HG03565 (cell line): ENCODE data around the gene DCTN2.

Source experiments
- ATAC-seq: cut with Tn5 transposase; IDR thresholded peaks from one replicate; pipeline ENCODE4 v1.9.1; 2021; ENCODE audit warnings: mild to moderate bottlenecking, moderate library complexity; ENCODE audit not compliant: unreplicated experiment

Gene DCTN2

DNA sequence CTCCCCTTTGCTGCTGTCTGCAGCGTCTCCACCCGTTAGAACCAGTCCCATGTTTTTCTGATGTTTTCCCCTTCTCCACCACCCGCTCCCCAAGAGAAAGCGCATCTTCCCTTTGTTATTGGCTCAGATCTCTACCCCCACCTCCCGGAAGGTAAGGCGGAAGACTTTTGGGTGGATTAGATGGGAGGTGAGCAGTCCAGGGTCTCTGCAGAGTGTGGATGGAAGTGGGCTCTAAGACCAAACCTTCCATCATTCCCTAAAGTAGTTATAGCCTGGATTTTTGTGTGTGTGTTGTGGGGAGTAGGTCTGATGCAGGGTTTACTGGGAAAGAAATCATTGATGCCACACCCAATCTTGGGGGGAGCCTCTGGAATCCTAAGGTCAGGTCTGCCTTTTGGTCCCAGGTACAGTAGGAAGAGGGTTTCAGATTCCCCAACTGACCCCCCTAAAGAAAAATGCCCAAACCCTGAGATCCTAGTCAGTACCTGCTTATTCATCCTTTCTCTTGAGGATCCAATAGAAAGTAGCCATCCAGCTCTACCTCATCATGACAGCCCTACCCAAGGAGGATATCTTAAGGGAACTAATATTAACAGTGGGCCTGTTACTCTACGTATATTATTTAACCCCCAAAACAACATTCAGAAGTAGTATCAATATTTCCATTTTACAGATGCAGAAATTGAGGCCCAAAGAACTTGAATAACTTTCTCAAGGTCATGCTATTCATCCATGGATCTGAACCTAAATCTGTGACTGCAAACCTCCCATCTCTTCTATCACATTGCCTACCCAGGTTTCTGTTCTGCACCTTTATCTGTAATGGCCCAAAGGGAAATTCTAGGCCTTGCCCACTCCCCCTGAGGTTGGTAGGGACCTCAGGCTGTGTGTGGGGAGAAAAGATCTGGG lies 3.9 kb upstream of the DCTN2 start:
- no peak for ATAC-seq

DNA sequence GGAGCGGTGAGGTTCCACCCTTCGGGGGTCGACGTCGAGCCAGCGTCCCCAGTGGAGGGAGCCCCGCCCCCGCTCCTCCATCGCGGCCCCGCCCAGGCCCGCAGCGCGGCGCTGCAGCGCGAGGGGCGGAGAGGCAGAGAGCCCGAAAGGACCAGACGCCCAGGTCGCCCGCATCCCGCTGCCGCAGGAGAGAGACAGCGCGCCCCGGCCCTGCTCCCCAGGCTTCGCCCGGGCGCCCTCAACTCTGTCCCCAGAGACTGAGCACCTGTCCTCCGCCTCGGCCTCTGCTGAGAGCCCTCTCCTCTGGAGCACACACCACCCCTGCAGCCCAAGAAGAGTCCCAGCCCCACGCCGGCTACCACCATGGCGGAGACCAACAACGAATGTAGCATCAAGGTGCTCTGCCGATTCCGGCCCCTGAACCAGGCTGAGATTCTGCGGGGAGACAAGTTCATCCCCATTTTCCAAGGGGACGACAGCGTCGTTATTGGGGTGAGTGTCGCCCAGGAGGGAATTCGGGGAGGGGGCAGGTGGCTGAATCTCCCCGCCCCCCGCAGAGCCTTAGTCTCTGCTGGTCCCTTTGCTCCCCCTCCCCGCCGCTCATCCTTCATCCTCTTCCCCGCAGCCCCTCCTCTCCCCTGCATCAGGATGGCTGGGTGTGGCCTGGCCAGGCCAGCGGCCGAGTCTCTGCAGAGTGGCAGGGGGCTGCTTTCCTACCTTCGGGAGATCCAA lies 3.1 kb upstream of the DCTN2 start, which contains the start of gene KIF5A:
Gene KIF5A, plus strand, starts transcription at position 136 of the 732 bp plus-strand sequence. Its CDS starts 228 bp downstream, at position 364.
- no peak for ATAC-seq

DNA sequence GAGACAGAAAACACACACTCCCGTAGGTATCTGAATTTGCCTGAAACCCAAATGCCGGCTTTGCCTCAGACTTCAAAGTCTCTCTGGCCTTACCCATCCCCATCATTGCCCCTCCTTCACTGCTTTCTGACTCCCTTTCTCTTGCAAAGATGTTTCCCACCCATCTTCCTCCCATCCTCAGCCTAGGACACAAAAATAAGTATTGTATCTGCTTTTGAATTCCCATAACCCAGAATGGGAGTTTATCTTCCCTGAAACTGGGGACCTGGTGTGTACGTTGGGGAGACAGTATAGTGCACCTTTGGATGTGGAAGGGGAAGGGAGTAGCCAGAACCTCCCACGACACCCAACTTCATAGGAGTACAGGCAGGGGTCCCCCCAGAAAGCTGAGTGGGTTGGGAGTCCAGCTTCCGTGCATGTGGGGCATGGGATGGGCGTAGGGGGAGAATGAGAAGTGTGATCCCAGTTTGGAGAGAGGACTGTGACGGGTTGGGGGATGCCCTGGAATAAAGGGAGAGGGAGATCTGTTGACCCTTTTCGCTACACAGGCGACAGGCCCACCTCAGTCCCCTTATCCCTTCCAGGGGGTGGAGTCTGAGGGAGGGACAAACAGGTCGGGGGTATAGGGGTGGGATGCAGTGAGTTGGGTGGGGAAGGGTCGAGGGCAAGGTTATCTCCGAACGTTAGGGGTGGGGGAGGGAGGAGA lies 2.4 kb upstream of the DCTN2 start:
- ATAC-seq = no peak

DNA sequence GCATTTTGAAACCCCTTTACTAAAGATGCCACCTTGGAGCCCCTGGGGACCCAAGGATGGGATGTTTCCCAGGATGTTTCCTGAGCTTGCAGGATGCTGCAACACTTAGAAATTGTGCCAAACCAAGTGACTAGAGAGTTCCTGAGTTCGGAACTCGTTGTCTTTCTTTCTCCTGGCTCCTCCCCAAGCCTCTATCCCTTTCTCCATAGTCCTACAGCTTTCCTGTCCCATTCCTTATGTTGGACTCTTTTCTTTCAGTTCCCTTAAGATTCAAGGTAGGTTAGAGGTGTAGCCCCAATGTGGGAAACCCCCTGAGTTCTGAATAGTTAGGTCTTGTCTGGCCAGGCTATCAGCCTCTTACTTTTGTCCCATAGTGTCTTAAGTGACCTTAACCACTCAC lies 1.5 kb upstream of the DCTN2 start:
- no peak for ATAC-seq

DNA sequence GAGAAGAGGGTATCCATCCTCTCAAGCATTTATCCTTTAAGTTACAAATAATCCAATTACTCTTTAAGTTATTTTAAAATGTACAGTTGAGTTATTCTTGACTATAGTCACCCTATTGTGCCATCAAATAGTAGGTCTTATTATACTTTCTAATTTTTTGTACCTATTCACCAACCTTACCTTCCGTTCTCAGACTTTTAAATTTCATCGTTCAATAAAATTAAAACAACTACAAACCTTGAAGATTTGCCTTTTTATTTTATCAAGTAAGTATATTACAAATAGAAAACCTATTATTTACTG lies 972 bp upstream of the DCTN2 start:
- ATAC-seq = no peak

DNA sequence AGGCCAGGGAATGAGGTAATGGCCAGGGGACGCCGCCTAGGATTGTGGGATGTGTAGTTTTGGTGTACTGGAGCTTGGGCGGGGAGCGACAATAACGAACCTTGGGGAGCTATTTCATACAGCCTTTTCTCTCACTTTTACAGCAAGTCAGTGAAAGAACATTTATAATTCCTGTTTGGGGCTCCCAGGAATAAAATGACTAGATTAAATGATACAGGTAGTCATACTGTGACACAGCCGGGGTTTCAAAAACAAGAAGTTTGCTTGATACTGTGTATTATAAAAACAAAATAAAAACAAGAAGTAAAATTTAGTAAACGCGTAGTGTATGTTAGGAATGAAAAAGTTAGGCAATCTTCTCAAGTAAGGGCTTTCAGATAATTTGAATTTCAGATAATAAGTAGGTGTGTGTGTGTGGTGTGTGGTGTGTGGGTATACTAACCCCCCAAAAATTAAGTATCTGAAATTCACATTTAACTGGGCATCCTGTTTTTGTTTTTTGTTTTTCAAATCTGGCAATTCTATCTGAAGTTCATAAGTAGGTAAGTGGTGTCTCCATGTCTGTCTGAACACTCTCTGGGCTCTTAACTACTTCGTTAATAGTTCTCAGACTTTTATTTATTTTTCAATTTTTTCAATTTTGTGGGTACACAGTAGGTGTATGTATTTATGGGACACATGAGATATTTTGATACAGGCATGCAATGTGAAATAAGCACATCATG lies 458 bp upstream of the DCTN2 start:
- ATAC-seq = no peak

DNA sequence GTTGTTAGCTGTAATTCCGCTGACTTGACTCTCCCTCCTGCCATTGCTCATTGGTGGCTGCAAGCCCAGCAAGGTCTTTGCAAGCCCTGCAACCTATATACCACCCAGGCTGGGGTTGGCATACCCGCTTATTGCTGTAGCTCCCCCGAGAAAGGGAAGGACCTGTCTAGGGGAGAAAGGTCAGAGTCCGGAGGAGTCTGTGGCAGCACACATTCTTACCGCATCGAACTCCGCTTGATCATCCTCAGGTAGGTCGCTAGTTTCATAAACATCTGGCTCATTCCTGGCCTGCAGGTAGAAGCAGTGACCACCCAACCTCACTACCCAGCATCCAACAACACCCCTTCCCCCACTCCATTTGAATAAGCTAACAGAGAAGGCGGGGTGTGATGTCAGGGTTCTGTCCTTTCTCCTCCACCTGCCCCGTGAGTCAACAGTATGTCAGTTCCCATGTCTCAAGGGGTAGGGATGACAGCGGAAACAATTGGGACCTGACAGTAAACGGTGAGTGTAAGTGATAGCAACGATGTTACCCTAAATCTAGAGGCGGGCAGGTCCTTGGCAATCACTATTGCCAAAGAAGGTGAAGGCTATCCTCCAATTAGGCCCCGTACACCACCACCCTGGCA lies 1.1 kb downstream of the DCTN2 start:
- ATAC-seq = no peak

DNA sequence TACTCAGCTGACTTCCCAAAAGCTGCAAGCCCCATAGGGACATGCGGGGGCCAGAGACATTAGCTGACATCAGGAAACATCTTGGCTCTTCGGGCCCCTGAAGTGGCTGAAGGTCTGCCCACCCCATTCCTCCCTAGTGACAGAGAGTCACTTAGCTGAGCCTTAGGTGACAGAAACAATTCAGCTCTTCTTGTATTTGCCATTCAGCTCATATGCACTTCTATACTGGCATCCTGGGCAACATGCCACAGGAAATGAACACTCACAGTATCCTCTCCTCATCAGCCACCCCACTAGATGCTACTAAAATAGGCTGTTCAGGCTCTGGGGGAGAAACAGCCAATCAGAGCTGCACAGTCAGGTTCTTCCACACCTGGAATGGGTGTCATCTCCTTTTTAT lies 3.4 kb downstream of the DCTN2 start:
- ATAC-seq = no peak

DNA sequence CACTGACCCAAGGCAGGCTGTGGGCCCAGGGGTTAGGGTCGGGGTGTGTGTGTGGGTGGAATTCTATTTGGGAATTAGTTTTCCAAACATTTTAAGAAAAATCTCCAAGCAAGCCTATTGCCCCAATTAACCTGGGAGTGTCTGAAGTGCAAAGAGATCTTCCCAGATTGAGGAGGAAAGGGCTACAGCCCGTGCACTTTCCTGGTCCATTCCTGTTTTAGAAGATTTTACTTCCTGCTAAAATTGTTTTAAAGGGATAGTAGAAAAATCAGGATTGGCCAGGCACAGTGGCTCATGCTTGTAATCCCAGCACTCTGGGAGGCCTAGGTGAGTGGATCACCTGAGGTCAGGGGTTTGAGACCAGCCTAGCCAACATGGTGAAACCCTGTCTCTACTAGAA lies 5.3 kb downstream of the DCTN2 start:
- no peak for ATAC-seq

DNA sequence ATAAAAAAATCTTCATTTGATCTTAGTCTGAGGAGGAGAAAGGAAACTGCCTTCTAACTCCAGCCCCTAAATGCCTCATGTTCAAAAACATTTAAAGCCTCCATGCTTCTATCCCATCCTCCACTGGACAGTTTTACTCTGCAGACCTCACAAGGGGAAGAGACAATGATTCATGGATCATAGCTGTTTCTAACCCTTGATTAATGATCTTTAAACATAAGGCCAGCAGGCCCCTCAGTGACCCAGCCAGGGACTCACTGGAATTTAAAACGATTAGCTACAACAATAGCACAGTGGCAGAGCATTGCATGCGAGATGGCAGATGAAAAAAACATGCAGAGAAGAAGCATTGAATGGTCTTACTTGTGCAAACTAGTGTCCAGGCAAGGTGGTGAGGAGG lies 6.0 kb downstream of the DCTN2 start:
- ATAC-seq = no peak

DNA sequence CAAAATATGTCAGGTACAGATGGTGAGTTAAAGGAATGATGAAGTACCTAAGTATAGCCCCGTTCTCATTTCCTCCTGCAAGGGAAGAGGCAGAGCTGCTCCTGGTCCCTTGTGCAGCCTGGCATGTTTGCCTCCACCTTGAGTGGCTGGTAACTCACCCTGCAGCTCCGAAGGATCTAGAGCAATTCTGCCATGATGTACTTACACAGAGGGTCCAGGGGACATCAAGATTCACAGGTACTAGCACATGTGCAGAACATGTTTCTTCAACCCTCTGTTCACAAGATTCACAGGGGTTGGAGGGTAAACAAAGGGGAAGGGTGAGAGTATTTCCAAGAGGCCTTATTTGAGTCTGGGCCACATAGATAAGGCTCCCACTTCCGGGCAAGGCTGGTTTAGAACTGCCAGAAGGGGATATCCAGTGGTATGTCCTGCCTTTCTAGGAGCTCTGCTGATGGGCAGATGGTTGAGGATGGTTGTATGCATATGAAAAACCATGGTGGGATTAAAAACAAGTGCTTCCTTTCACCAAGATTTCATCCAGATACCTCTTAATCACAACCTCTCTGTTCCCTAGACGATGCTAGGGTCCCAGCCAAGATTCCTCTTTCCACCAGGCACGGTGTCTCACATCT lies 7.7 kb downstream of the DCTN2 start:
- ATAC-seq = no peak

DNA sequence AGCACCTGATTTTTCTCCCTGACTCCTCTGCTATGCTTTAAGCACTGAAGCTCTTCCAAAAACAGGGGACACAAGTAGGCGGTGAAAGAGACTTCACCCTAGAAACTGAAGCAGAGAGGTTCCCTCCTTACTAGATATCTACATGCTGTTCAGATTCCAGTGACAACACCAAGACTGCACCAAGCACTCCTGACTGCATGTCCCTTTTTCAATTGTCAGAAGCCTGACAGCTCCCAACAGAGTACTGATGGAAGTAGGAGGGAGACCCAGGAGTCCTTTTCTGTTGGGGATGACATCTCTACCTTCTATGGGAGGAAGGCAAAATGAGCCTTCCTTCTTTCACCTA lies 10.4 kb downstream of the DCTN2 start:
- ATAC-seq = no peak

DNA sequence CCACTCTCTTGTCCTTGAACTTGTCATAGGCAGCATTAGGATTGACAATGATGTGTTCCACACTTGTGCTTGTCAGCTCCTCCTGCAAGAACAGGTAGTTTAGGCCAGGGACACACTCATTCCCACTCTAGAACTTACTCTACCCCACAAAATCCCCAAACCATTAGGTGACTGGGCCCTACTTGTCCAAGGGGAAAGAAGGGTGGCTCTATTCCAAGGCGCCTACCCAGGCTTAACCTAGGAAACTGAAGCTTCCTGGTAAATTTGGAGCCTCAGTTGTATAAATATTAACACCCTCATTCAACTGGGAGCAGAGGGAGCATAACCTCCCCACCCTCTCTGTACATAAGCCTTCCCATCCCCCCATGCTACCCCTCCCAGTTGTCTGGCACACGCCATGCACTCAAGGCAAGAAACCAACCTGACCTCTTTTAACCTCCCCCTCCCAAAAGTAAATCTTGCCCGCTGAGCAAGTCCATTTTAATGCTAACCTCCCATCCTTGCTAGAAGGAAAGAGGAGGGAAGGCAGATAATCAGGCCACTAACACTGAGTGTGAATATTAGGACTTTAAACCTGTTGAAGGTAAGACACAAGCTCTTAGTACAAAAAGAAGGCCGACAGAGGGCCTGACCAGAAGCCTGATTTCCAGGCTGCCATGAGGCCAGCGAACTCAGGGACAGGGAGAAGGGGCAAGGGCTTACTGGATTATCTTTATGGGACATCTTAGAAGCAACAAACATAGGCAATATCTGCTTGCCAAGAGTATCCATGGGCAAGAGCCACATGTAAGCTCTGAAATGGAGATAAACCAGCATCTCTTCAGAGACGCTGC lies 11.0 kb downstream of the DCTN2 start:
- ATAC-seq = no peak

DNA sequence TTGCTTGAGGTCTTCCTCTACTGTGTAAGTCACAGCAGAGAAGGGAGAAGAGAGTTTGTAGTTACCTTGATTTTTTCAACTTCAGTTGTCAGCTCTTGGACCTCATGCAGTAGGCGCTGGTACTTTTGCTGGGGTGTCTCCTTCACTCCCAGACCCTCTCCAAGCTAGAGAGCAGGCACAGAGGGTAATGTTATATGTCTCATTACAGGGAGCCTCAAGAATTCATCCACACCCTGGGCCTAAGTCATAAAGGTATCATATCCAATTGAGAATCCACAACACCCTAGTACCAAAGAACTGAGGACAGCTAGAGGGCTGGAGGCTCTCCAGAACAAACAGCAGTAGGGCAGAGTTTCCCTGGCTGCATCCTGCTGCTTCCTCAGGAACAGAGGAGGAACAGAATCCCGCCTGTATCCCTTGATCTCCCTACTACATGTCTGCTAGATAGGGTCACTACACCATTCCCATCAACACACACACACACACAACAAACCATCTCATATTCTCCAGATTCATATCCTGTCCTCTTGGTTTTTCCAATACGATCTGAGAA lies 11.9 kb downstream of the DCTN2 start:
- ATAC-seq = no peak

DNA sequence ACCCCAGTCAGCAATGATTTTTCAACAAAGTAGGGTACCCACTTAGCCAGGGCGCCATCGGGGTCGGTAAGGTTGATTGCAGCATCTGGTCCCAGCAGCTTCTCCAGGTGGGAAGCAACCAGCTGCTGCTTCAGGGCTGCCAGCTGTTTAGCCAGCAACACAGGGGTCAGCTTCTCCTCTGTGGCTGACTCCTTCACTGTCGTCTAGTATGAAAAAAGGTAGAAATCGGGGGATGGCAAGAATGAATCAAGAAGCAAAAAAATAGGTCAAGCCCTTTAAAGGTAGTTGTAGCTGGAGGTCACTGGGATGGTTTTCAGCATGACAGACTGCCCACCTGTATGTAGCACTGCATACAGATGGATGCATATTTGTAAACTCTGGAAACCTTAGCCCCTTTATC lies 12.7 kb downstream of the DCTN2 start:
- no peak for ATAC-seq

DNA sequence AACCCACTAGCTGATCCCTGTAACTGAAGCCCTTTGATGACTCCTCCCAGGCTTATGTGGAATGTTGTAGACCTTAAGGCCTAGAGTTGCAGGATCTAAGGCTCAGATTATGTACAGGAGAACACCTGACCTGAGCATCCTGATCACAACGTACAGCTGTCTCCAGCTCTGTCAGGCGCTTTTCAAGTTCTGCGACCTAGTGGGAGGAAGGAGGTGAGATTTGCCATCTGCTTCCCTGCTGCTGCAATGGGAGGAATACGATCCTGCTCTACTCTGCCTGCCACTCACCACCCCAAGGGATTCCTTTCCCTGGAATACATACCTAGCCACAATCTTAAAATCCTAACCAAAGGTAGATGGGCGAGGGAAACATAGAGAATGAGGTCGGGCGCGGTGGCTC lies 13.9 kb downstream of the DCTN2 start:
- no peak for ATAC-seq

DNA sequence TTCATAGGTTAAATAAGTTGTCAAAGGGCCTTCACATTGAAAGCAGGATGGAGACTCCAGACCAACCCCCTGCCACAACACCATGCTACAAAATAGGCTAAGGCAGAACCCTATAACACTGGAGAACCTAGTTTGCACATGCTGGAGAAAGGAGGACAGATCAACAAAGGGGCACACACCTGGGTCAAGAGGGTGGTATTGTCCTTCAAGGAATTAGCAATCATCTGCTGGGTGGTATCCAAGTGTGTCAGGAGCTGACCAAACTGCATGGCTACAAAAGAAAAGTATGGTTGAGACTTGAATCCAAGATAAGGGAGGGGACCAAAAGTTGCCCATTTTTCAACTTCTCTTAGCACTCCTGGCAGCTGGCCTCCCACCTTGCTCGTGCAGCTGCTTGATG lies 15.2 kb downstream of the DCTN2 start:
- no peak for ATAC-seq

DNA sequence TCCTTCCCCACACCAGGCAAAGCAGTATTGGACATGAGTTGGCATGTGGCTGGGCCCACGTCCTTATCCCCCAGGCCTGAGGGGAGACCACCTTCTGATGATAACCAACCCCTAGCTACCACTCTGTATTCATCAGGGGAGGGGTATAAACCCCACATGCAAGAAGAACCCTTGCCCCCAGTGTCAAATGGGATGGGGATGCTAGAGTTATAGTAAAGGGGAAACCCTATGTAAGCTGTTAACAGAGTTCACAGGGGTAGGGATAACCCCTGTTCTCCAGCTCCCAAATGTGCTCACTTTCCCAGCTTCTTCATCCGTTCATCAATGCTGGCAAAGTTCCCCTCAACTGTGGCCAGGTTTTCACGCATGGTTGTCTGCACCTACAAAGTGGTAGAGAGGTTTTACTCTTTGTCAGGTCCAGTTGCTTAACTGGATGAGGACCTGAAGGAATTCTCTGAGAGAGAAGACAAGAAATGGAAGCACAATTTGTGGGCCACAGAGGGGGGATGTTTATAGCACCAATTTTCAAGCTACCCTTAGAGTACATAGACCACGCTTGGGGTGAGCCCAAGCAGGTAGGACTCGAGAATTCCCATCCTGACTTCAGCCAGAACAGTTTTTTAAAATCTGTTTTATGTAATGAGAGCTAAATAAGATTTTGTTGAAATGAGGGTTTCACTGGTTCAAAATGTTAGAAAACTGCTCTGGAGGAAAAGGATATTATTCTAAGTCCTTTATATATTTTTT lies 16.4 kb downstream of the DCTN2 start:
- ATAC-seq = no peak
